Neutrophil (primary cell): ENCODE results near the gene UCKL1.

ENCODE experiments used
- H3K27ac ChIP-seq: fragments of 200-600 bp; sonication (generic); 2 replicates; pipeline ENCODE4 v1.5.1; 2016; ENCODE audit warnings: mild to moderate bottlenecking, moderate library complexity
- H3K27me3 ChIP-seq: fragments of 200-600 bp; sonication (generic); 2 replicates; pipeline ENCODE4 v1.6.0; 2016; ENCODE audit warnings: mild to moderate bottlenecking
- H3K36me3 ChIP-seq: fragments of 200-600 bp; sonication (generic); 2 replicates; pipeline ENCODE4 v1.5.1; 2017
- H3K4me1 ChIP-seq, 2 experiments: fragments of 200-600 bp in 1 of 2; sonication (generic) in 1 of 2; 1 replicate in 1 of 2; 2 replicates in 1 of 2; pipeline versions ENCODE4 v1.5.1 to v1.6.1; 2013 to 2016; ENCODE audit warnings: low read depth in 1 of 2, low read length in 1 of 2, mild to moderate bottlenecking in 1 of 2, moderate library complexity in 1 of 2; ENCODE audit not compliant: control insufficient read depth in 1 of 2, insufficient read depth in 1 of 2
- H3K4me3 ChIP-seq, 2 experiments: fragments of 200-600 bp in 1 of 2; sonication (generic) in 1 of 2; 1 replicate in 1 of 2; 2 replicates in 1 of 2; pipeline ENCODE4 v1.5.1; 2013 to 2016; ENCODE audit warnings: low read depth in 1 of 2, low read length in 1 of 2, mild to moderate bottlenecking in 1 of 2, moderate library complexity in 1 of 2
- H3K9me3 ChIP-seq: fragments of 200-600 bp; sonication (generic); 2 replicates; pipeline ENCODE4 v1.5.1; 2016
- TF ChIP-seq, protein P1 (sequence below): fragments of 200-600 bp; sonication (generic); IDR thresholded peaks from 2 replicates; pipeline ENCODE4 v1.5.1; 2016; ENCODE audit warnings: antibody characterized with exemption

The UCKL1 gene

DNA sequence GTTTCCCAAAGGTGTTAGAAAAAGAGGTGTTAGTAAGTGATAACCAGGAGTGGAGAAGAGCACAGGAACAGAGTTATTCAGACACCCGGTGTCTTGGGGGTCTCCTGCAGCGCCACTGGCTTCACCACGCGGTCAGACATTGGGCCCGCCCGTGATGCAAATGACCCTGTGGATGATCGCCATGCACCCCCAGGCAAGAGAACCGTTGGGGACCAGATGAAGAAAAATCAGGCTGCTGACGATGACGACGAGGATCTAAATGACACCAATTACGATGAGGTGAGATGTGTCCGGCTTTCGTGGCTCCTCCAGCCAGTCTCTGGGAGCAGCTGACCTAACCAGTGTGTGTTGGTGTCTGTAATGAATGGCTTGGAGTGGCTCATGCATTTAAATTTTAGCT lies 26.7 kb upstream of the UCKL1 start:
- peaks cover 30 to 38% of the 10 kb centered on the region in 2 experiments for H3K4me1 ChIP-seq
- H3K27me3 ChIP-seq: no peaks in the 10 kb centered on the region
- TF ChIP-seq, protein P1, sequence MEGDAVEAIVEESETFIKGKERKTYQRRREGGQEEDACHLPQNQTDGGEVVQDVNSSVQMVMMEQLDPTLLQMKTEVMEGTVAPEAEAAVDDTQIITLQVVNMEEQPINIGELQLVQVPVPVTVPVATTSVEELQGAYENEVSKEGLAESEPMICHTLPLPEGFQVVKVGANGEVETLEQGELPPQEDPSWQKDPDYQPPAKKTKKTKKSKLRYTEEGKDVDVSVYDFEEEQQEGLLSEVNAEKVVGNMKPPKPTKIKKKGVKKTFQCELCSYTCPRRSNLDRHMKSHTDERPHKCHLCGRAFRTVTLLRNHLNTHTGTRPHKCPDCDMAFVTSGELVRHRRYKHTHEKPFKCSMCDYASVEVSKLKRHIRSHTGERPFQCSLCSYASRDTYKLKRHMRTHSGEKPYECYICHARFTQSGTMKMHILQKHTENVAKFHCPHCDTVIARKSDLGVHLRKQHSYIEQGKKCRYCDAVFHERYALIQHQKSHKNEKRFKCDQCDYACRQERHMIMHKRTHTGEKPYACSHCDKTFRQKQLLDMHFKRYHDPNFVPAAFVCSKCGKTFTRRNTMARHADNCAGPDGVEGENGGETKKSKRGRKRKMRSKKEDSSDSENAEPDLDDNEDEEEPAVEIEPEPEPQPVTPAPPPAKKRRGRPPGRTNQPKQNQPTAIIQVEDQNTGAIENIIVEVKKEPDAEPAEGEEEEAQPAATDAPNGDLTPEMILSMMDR: no peak
- H3K36me3 ChIP-seq: peaks cover 48% of the 10 kb centered on the region
- no peak overlapping the region for H3K27ac ChIP-seq
- no peak overlapping the region for H3K4me3 ChIP-seq
- H3K9me3 ChIP-seq: no peaks in the 10 kb centered on the region

- Histone ChIP-seq H3K4me3 (peak within 1 kb of the TSS; percentile 74 to 86), H3K27me3 (no peaks in the 10 kb centered on the region), H3K9me3 (no peaks in the 10 kb centered on the region), H3K27ac (peak within 1 kb of the TSS; percentile 85), H3K4me1 (peaks cover 31 to 40% of the 10 kb centered on the region in 2 experiments), H3K36me3 (peaks cover 32% of the 10 kb centered on the region)
- TF ChIP-seq, protein P1: peak; percentile 70
These were observed 24.9 kb upstream of the UCKL1 start, which contains the start of gene PRPF6 for GRCh38 chr20:63980806-63981728. Gene PRPF6 (plus strand): TSS chr20:63981132. CDS start chr20:63981246, 114 bp downstream.

DNA sequence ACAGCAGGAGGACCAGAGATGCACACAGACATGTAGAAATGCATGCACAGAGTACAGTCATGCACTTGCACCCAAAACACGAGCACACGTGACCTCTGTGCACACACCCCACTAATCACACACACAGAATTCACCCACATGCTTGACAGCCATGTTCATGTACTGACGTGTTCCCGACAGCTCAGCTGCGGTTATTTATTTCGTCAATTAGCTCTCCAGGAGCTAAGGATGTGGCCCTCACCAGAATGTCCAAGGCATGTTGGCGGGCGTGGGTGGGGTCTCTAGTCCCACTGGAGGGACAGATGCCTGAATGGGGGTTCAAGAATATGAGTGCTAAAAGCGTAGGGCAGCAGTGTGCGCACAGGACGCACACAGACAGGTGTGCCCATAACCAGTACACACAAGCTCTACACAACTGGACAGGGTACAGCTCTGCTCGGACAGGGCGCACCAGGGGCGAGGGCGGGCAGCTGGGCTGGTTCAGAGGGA lies 24.1 kb upstream of the UCKL1 start:
- Histone ChIP-seq H3K27me3 (no peaks in the 10 kb centered on the region), H3K36me3 (peaks cover 25% of the 10 kb centered on the region), H3K4me1 (peaks cover 31 to 40% of the 10 kb centered on the region in 2 experiments), H3K27ac (peak overlapping the region; percentile 85), H3K4me3 (peak overlapping the region; percentile 74 to 86), H3K9me3 (no peaks in the 10 kb centered on the region)
- TF ChIP-seq, protein P1: no peak

- Histone ChIP-seq H3K9me3 (no peaks in the 10 kb centered on the region), H3K4me1 (peaks cover 31 to 40% of the 10 kb centered on the region in 2 experiments), H3K4me3 (peak within 1 kb of the TSS; percentile 74 to 86), H3K27me3 (no peaks in the 10 kb centered on the region), H3K27ac (peak within 1 kb of the TSS; percentile 85), H3K36me3 (peaks cover 18% of the 10 kb centered on the region)
- TF ChIP-seq, protein P1: no peak
These were observed 23.5 kb upstream of the UCKL1 start, which contains the start of gene SAMD10 for GRCh38 chr20:63979557-63980316. Gene SAMD10 (minus strand): TSS chr20:63979642. CDS start chr20:63979467, 175 bp downstream.

DNA sequence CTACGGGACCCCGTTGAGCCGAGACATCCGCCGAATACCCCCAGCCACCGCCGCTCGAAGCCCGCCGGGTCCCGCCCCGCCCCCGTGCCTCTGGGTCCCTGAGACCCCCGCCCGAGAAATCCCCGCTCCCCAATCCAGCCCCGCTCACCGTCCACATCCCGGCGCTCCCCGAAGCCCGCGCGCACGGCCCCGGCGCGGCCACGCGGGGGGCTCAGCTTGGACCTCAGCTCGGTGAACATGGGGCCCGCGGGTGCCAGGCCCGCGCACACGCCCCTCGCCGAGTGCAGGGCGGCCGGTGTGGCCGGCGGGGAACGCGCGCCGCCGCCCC lies 23.0 kb upstream of the UCKL1 start:
- Histone ChIP-seq H3K36me3 (peaks cover 13% of the 10 kb centered on the region), H3K4me1 (peaks cover 31 to 40% of the 10 kb centered on the region in 2 experiments), H3K4me3 (peak overlapping the region; percentile 64 to 80), H3K27me3 (no peaks in the 10 kb centered on the region), H3K27ac (no peak overlapping the region), H3K9me3 (no peaks in the 10 kb centered on the region)
- TF ChIP-seq, protein P1: no peak
